OCI-LY3 (cell line): ENCODE data around the gene MBP.

Experiments
- EZH2phosphoT487 ChIP-seq: fragments of 200-600 bp; shearing (Covaris generic); IDR thresholded peaks from 2 replicates; pipeline ENCODE4 v1.6.1; 2018; ENCODE audit warnings: antibody characterized with exemption, mixed run types, low read depth
- TF ChIP-seq, protein P1 (sequence below): fragments of 200-600, 300-600 bp; sonication (generic); IDR thresholded peaks from 2 replicates; pipeline ENCODE4 v1.5.1; 2014; ENCODE audit warnings: antibody characterized with exemption, low read length, low read depth

DNA sequence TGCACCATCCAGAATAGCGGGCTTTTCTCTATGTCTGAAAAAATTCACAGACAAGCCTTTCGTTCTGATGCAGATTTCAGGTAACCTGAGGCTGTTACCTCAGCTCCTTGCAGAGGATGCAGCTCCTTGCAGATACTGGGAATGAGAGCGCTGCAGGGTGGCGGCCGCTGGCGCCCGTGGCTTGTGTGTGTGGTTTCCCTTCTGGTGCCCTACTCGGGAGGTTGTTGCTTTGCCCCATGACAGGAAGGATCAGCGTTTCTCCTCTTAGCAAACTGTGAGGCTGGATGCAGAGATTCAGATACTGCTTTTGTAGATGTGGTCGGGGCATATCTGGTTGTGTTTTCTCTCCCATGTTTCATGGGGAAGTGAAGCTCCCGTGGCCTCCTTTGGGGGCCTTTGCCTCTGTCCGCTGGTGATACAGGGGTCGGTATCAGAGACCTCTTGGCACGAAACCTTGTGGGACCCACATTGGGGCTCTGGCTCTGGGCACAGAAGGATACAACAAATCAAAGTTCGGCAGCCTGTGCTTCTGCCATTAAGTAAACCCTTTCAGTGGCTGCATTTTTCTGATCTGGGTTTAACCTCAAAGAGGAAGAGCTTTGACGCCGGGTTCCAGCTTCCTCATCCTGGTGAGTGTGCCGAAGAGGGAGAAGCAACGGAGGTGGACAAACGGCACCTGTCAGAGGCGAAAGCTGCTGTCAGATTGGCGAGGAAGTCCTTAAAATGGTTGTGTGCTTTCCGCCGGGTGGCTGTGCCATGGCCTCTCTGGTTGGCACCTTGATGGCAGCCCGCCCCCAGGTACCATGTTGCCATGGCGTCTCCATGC, 127.8 kb downstream of the MBP start:
- TF ChIP-seq, protein P1, sequence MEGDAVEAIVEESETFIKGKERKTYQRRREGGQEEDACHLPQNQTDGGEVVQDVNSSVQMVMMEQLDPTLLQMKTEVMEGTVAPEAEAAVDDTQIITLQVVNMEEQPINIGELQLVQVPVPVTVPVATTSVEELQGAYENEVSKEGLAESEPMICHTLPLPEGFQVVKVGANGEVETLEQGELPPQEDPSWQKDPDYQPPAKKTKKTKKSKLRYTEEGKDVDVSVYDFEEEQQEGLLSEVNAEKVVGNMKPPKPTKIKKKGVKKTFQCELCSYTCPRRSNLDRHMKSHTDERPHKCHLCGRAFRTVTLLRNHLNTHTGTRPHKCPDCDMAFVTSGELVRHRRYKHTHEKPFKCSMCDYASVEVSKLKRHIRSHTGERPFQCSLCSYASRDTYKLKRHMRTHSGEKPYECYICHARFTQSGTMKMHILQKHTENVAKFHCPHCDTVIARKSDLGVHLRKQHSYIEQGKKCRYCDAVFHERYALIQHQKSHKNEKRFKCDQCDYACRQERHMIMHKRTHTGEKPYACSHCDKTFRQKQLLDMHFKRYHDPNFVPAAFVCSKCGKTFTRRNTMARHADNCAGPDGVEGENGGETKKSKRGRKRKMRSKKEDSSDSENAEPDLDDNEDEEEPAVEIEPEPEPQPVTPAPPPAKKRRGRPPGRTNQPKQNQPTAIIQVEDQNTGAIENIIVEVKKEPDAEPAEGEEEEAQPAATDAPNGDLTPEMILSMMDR = no peak
- TF ChIP-seq EZH2phosphoT487 = no peak
